Globus pallidus (tissue), 1 donor: Measurements from ENCODE around the gene SMYD4.
"Not testable (repeated sequence)": the region's sequence is repeated elsewhere in the genome, so short reads cannot be mapped to it uniquely, and the experiment has no call there.

Experiments
- DNase-seq: peaks from one replicate; pipeline ENCODE4 v3.0.0-alpha.2; 2015; ENCODE audit warnings: low spot score

Gene SMYD4

GRCh38 chr17:1754430-1755112 is 75.1 kb downstream of the SMYD4 start:
- DNase-seq: no peak

GRCh38 chr17:1753767-1754429 is 75.8 kb downstream of the SMYD4 start:
- DNase-seq: no peak

- no peak for DNase-seq
Measured at GRCh38 chr17:1752425-1753262, 77.1 kb downstream of the SMYD4 start.

GRCh38 chr17:1750628-1751027 is 79.1 kb downstream of the SMYD4 start:
- DNase-seq: no peak

- no peak for DNase-seq
Measured at GRCh38 chr17:1746975-1747543, 82.6 kb downstream of the SMYD4 start.

GRCh38 chr17:1745513-1746020 is 84.1 kb downstream of the SMYD4 start:
- no peak for DNase-seq

- no peak for DNase-seq
Measured at GRCh38 chr17:1744551-1745512, 84.9 kb downstream of the SMYD4 start.

GRCh38 chr17:1743088-1743439 is 86.6 kb downstream of the SMYD4 start:
- DNase-seq: no peak

GRCh38 chr17:1742371-1743087 is 87.2 kb downstream of the SMYD4 start, which contains the start of gene SERPINF2:
SERPINF2 (plus strand) TSS chr17:1742871; CDS start chr17:1744996, 2,125 bp downstream.
- DNase-seq: no peak

GRCh38 chr17:1741899-1742298 is 87.8 kb downstream of the SMYD4 start:
- DNase-seq: not testable (repeated sequence)

- DNase-seq: no peak
Measured at GRCh38 chr17:1737531-1738291, 92.0 kb downstream of the SMYD4 start.

GRCh38 chr17:1736348-1737281 is 93.1 kb downstream of the SMYD4 start:
- no peak for DNase-seq

GRCh38 chr17:1735834-1736347 is 93.8 kb downstream of the SMYD4 start:
- no peak for DNase-seq

- no peak for DNase-seq
Measured at GRCh38 chr17:1735418-1735817, 94.3 kb downstream of the SMYD4 start.

- DNase-seq: no peak
Measured at GRCh38 chr17:1733759-1734158, 95.9 kb downstream of the SMYD4 start.

GRCh38 chr17:1732833-1733321 is 96.8 kb downstream of the SMYD4 start:
- DNase-seq: no peak

- no peak for DNase-seq
Measured at GRCh38 chr17:1732241-1732832, 97.4 kb downstream of the SMYD4 start.

- DNase-seq: no peak
Measured at GRCh38 chr17:1731194-1731506, 98.6 kb downstream of the SMYD4 start.
